MV-4-11 (cell line): Measurements from ENCODE around the gene BMERB1.
"Not testable (repeated sequence)": the region's sequence is repeated elsewhere in the genome, so short reads cannot be mapped to it uniquely, and the experiment has no call there.

Experiments
- DNase-seq: peaks from one replicate; lab custom pipeline; 2025; lab: John Stamatoyannopoulos, UW

Gene BMERB1

DNA sequence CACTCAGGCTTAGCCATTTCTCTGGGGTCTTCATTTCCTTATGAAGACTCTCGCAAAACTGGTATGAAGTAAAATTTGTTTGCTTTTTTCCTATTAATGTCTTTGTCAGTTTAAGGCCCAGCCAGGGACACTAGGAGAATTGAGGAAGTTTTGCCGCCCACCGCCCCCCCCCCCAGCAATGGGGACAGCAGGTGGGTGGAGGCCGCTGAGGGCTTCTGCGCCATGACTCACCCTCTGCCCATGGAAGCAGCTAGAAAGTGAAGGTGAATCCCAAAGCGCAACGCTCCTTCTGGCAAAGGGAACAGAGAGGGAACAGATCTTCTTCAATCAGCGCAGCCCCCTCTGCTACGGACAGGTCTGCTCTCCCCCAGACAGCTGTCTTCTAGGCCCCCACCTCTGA, 158.8 kb downstream of the BMERB1 start:
- peak; percentile 13 for DNase-seq

DNA sequence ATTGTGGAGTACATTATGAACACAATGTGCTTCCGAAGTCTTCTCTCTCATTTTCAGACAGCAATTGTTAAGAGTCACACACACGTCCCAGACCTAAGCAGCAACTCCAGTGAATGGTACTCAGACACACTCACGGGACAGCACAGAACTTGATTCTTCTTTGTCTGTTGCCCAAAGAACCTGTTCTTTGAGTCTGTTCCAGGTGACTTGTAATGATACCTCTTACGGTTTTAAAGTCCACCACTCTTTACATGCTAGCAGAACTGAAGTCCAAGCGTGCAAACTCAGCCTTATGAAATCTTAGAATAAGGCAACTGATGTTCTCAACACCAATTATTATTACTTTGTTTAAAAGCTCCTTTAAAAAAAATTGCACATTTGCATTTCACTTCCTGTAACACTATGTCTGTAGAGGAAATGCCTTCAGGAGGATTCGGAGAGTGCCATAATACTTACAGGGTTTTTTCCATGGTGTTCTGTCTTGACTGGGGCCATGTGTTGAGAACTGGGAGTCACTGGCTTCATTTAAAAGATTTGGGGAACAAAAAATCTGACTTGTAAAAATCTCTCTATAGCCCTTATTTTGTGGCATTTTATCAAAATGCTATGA, 160.4 kb downstream of the BMERB1 start:
- no peak for DNase-seq

DNA sequence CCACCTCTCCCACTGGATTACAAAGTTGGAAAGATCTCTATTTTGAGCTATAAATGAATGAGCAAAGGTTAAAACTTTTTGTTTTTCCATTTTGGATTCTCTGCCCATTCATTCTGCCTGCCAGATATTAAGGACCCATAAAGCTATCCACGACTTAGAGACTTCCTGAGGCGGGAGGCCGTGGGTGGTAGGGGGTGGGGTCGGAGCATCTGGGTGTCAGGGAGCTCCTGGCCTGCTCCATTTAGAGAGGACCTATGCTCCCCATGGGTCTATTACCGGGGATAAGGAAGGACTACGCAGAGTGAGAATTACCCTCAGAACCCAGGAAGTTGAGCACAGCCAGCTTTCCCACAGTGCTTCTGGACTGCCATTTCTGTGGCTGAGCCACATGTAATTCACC, 162.7 kb downstream of the BMERB1 start:
- DNase-seq, result no peak

DNA sequence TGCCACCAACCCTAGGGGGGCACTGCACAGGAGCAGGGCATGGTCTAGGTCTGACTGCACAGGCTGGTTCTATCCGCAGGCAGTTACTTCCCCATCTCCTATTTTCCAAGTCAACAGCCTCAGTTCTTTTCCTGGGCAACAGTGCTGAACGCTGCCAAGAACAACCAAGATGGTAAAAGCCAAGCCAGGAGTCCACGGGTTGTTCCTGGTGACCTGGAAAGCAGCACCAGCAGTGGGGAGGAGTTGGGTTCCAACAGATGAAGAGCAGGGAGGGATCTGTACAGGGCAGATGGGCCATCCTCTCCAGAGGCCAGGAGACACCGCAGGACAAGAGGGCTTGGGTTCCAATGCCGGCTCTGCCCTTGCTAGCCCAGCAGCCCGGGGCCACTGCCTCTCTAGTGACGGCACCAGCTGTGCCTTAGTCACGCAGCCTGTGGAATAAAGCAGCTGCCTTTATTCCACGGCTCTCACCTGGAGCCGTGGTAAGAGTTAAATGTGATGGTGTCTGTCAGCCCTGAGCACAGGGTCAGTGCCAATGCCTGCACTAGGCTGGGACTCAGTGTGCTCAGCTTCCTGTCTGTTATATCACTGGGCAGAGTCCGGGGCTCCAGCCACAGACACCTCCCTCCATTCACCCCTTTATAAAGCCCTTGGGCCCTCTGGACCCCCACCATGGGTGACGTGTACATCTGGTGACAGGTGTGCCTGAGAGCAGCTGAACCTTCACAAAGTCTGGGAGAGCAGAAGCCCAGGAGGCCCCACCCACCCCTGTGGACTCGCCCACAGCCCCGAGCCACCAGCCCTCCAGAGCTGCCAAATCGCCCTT, 163.6 kb downstream of the BMERB1 start:
- DNase-seq, result no peak

DNA sequence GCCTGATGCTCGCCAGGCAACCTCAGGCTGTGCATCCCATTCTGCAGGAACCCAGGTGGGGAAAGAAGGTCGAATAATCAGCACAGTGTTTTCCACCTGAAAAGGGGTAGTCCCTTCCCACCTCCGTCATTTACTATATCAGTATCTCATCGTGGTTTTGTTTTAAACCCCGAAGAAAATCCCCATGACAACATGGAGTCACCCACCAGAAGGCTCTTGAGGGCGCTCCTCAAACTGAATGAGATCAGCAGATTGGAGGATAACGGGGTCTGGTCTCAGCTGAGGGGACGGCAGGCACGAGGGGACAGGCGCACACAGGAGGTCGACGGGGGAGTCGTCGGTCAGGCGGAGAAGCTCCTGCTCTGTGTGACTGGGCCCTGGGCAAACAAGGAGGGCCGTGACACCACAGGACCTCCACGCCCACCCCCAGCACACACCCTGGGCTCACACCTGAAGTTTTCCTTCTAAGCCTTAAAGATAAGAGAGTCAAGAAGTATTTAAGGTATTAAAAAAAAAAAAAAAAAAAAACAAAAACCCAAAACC, 164.3 kb downstream of the BMERB1 start:
- DNase-seq, result no peak

DNA sequence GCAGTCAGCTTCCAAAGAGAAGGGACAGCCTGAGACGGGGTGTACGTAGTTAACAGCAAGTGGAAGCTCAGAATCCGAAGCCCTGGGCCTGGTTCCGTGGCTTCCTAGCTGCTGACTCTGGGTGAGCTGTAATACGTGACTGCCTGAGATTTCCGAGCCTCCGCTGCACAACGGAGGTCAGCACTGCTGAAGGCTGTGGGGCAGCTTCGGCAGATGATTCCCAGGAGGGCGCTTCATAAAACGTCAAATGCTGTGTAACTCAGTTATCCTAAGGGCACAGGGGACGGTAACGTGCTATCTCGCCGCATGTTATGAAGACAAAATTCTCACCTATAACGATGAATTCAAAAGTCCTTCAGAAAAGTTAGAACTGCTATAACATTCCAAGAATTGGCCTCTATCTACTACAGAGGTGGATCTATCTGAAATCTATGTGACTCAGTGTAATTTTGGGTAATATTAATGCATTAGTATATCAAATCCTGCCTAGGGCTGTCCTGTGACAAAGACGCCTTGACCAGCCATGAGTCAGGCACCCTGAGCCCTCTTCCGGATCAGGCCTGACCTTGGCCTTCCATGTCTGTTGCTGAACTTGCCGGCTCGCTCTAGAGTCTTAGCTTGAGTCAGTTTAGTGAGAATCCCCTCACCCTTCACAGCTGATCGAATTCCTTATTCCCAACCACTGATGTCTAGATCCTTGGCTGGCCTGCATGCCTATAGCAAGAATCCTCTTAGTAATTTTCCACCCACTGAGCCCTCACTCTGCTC, 165.1 kb downstream of the BMERB1 start:
- no peak for DNase-seq

DNA sequence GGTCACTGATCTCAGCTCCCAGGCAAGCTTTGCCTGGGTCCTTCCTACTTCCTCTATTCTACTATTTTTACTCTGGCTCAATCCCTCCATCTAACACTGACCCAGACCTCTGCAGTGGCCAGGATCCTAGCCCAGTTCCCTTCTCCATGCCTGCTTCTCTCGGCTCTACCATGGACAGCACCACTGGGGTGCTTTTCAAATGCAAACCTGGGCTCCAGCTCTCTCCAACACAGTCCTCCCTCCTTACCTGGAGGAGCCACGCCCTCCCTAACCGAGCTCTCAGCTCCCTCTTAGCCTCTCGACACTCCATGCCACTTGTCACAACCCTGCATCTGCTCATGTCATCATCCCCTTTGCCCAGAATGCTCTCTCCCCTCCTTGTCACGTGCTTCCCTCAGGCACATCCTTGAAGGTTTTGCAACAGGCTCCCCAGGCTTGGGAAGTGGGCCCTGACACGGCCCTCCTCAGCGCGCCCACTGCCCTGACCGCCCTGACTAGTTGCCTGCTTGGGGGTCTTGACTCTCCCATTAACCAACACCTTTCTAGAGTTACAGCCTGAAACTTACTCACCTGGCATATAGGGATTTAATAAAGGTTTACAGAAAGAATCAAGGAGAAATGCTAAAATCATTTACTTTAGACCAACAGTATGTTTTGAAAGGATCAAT, 167.0 kb downstream of the BMERB1 start:
- no peak for DNase-seq

DNA sequence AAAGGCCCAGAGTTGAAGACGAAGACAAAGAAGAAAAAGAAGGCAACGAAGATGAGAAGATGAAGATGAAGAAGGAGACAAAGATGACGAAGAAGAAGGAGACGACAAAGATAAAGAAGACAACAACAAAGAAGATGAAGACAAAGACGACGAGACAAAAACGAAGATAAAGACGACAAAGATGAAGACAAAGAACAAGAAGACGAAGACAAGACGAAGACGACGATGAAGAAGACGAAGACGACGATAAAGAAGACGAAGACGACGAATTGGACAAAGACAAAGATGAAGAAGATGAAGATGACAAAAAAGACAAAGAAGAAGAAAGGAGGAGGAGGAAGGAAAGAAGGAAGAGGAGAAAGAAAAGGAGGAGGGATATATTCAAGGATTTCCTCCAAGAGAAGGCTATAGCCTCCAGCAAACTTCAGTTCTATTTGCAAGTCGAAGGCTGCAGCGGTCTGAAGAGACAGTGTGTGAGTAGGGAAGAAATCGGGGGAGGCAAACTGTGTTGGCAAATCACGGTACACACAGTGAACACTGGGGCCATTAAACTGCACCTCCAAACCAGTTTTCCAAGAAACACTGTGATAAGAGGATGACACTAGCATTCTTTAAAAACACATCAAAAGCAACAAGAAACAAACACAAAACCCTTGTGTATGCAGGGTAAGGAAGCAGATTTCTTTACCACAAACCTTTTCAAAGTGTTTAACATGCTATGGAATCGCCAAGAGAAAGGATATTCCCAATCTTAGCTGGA, 168.1 kb downstream of the BMERB1 start:
- no peak for DNase-seq

DNA sequence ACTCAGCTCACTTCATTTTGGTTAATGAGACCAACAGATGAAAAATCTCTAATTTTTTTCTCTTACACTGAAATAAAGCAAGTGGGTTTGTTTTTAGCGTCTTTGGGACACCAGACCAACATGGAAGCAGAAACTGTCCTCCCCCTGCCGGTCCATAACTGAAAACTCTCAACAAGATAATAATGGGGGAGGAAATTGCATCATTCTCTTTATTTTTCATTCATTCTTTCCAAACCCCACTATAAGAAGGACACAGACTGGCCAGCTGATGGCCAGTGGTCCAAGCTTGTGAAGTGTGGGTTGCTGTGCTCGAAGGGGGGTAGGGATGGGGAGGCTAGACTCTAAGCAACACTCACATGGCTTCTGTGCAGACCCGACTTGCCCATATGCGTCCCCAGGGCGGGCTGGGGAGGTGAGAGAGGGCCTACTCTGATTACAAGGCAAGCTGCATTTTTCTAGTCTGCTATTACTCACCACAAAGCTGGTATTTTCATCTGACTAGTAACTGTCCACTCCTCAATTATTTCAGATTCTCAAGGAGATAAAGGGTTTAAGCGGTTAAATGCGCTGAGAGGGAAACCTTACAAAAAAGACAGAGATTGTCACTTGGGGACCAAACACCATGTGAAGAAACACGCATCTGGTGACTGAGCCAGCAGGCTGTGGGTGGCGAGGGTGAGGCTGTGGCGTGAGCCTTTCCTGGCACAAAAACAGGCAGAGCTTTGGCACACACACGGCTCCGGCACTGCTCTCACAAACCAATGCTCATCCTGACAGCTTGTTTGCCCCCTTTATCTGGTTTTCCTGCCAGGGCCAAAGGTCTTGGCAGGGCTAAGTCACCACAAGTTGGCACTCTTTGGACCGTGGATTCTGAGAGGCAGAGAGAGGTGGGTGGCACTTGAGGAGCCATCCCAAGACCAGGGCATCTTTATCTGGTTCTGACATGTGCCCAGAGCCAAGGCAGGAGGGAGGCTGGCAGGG, 170.4 kb downstream of the BMERB1 start:
- no peak for DNase-seq

DNA sequence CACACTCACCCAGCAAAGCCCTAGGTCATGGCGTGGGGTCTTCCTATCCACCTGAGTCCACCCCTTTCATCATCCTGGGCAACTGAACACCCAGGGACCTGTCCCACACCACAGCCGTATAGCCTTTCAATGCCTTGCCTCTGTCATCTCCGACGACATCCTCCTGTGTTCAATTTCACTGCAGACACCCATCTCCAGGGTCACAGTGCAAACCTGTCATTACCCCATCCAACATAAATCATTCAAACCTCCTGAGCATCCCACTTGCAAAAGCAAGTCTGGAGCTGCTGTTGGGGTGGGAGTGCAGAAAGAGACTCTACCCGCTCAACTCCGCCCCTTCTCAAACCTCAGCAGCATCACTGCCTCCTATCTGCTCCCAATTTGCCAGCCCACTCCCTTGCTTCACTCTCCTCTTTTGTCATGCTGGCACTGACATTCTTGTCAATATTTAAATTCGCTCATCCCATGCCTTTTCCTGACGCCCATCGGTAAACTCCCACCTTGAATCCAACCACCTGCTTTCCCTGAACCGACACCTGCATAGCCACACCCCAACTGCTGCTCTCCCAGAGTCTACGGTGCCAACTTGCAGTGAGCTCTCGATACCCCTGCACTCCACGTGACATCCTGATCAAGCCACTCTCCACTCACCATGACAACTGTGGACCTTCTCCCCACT, 171.6 kb downstream of the BMERB1 start:
- DNase-seq, result no peak

DNA sequence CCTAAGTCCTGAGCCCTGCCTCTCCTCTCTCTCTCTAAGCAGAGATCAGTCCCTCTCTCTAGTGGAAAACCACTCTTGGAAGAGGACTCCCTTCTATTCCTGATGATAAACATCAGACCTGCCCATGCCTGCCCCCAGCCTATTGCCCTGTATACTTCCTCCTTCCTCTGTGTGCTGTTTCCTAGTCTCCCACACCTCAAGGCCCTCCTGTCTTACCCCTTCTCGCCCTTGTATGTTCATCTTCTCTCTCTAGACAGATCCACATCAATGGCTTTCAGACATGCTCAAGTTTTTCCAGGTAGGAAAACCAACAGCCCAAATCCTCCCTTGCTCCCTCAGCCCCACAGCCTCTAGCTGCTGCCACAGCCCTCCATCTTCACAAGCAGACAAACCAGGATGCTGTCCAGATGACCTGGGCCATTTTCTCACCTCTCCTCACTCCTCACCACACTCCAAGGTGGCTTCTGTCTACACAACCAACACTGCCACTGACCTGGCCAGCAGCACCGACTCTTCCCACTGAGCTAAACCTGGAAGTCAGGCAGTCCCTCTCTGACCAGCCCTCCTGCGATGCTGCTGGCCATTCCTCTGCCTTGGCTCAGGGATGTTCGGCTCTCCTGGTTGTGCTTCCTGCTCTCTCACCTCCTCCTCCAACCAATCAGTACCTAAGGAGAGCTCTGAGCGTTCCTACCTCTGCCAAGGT, 172.3 kb downstream of the BMERB1 start:
- DNase-seq, result no peak

DNA sequence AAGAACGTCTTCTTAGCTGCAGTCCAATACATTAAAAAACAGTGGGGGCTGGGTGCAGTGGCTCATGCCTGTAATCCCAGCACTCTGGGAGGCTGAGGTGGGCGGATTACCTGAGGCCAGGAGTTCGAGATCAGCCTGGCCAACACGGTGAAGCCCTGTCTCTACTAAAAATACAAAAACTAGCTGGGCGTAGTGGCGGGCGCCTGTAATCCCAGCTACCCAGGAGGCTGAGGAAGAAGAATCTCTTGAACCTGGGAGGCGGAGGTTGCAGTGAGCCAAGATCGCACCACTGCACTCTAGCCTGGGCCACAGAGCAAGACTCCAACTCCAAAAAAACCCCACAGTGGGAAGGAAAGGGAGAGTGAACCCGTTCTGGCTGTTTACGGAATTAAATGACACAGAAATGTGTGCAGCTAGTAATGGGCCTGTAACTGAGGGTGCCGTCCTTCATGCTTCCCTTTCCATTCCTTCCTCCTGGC, 172.9 kb downstream of the BMERB1 start:
- DNase-seq, result not testable (repeated sequence)

DNA sequence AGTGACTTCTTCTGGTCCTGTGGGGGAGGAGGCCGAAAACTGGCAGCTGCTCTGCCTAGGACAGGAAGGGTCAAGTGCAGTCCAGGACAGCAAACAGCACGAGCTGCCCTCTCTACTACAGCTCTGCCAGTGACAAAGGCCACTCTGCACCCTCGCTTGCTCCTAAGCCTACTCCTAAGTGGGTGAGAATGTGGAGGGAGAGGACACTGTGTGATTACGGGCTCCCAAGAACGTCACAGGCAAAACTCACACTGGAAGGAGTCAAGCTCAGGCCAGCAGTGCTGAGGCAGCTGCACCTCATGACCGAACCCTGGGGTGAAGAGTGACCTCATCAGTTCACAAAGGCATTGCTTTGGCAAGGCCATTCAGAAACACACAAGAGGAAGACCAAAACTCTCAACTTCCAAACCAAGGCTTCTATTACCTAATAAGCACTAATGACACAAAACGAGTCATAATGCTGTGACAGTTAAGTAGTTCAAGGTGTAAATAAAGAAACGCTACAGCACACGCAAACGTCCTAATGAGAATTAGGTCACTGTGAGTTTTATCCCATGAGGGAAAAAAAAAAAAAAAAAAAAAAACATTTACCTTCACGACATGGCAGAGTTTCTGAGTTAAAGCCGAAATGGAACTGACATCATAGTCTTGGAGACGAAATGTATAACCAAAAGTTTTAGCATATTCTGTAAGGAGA, 173.5 kb downstream of the BMERB1 start:
- DNase-seq, result peak; percentile 61

DNA sequence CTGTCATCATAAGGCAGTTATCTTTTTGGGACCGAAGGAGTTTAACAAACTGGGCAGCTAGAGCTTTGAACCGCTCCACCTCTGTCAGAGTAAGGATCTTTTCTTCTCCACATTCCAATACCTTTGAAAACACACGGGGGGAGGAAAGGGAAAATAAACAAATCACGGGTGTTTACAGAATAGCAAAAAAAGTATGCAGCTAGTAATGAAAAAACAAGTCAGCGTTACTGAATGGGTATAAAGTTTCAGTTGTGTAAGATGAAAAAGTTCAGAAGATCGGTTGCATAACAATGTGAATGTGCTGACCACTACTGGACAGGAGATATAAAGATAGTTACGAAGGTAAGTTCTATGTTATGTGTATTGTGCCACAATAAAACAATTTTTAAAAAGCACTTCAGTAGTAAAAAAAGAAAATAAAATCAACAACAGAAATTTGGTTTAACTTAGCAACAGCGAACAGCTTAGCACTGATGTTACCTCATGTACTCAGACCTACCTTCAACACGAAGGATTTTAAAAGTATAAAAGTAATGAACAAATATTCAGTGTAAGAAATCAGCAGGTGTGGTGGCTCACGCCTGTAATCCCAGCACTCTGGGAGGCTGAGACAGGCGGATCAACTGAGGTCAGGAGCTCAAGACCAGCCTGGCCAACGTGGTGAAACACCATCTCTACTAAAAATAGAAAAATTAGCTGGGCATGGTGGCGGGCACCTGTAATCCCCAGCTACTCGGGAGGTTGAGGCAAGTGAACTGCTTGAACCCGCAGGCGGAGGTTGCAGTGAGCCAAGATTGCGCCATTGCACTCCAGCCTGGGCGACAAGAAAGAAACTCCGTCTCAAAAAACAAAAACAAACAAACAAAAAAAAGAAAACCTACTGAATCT, 174.3 kb downstream of the BMERB1 start:
- no peak for DNase-seq

DNA sequence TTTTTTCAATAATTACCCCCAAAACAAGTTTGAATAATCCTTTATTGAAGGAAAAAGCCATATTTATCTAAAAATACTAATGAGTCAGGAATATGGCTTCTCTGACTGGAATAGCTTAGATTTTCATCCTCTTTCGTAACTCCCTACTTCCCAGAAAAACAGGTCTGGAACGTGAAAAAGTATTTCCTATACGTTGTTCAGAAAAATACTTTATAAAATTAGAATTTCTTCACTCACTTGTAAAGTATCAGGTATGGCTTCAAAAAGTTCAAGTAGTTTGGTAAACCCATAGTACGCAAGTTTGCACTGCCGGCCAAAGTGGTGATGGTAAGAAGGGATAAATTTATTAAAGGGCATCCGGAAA, 174.9 kb downstream of the BMERB1 start:
- no peak for DNase-seq

DNA sequence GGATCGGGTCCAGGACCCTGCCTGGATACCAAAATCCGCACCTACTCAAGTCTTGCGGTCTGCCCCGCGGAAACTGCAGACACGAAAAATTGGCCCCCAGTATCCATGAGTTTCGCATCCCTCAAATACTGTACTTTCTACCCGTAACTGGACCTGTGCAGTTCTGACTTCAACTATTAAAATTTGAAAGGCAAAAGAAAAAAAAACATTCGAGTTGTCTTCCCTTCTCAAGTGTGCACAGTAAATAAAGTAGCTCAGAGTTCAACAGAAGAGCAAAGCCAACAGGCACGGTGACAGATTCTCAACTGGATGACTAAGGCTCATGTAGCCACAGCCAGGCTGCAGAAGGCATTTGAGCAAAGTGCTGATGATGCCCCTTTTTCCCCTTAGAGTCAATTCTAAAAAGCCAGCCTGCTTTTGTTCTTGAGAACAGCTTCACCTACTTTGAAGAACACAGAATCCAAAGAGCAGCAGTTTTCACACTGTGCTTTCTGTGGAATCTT, 176.0 kb downstream of the BMERB1 start:
- no peak for DNase-seq

DNA sequence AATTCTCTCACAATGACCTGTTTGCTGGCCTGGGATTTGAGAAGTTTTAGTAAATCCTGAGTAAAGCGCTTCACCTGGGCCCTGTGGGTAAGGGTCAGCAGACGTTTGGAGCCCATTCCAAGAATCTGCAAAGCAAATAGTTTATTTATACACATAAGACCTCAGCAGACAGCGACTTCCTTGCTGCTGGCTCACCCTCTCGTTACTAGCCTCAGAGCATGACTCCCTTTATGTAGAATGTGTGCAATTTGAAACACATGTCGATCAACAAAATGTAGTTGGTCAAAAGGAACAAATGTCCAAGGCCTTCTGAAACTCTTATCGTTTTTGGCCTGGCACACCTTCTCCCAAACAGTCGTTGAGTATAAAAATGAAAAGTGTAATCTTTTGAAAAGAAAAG, 177.2 kb downstream of the BMERB1 start:
- DNase-seq, result no peak
